SKM-1 (cell line): Measurements from ENCODE around the gene MSRB1.
"Not testable (repeated sequence)": the region's sequence is repeated elsewhere in the genome, so short reads cannot be mapped to it uniquely, and the experiment has no call there.

Source experiments
- DNase-seq: peaks from one replicate; lab custom pipeline; 2025; ENCODE audit not compliant: unreplicated experiment; lab: John Stamatoyannopoulos, UW

MSRB1 gene

DNA sequence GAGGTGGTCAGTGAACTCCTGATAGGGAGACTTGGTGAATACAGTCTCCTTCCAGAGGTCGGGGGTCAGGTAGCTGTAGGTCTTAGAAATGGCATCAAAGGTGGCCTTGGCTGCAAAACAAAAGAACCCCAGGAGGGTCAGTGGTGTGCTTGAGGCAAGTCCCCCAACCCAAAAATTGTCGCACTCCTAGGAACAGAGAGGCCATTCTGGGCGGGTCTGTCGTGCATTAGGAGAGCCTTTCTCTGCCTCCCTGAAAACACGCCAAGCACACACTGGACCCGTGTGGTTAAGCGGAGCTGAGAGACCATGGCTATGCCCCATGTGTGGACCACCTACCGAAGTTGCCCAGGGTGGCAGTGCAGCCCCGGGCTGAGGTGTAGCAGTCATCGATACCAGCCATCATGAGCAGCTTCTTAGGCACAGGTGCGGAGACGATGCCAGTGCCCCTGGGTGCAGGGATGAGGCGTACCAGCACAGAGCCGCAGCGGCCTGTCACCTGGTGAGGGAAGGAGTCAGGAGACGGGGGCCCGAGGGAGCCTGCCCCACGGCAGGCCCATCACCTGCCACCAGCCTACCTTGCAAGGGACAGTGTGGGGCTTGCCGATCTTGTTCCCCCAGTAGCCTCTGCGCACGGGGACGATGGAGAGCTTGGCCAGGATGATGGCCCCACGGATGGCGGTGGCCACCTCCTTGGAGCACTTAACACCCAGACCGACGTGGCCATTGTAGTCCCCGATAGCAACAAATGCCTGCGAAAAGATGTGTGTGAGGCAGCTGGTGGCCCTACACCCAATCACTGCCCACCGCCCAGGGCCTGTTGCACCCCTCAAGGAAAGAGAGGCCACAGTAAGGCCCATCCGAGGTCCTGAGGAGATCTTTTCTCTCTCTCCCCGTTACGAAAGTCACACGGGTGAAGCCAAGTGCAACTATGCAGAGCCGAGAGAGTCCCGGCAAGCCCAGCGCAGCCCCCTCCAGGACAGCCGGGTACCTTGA is 19.5 kb upstream of the MSRB1 start:
- not testable (repeated sequence) for DNase-seq

DNA sequence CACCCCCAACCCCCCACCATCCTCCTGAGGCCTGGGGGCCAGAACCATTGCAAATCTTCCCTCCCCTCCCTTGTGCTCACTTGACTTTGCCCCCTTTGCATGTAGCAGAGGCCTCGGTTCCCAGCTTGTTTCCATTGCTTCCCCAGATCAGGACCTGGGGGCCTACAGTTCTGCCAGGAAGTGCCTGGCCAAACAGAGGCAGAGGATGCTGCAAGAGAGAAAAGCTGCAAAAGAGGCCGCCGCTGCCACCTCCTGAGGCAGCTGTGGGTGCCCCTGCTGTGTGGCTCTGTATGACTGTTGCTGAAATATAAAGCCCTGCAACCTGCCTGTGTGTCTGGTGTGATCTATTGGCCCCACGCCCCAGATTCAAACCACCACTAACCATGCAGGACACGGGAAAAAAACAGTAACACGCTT is 18.7 kb upstream of the MSRB1 start:
- no peak for DNase-seq

DNA sequence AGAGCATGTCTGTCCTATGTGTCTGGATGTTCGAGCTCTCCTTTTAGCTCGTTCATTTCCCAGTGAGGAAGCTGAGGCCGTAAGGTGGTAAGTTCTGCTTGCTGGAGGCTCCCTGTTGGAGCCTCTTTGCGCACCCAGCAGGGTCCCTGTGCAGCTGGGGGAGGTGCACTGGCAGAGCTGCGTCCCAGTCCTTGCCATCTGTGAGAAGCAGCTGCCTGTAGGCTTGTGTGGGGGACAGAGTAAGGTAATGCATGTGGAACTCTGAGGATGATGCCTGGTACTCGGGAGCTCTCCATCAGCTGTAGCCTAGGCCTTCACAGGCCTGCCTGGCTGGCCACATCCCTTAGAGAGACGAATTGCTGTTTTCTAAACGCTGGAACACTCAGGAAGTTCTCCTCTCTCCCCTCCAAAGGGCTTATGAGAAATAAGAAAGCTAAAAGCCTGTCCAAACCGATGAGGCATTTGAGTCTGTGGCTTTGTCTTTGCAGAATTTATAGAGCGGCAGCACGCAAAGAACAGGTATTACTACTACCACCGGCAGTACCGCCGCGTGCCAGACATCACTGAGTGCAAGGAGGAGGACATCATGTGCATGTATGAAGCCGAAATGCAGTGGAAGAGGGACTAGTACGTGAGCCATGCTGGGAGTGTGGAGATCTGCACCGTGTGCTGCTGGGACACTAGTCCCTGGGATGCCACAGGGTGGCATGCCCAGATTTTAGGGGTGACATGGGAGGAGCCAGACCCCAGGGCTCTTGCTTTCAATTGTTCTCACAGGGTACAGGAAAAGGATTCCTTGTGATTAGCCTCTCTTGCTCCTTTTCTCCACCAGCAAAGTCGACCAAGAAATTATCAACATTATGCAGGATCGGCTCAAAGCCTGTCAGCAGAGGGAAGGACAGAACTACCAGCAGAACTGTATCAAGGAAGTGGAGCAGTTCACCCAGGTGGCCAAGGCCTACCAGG is 17.9 kb upstream of the MSRB1 start:
- no peak for DNase-seq

DNA sequence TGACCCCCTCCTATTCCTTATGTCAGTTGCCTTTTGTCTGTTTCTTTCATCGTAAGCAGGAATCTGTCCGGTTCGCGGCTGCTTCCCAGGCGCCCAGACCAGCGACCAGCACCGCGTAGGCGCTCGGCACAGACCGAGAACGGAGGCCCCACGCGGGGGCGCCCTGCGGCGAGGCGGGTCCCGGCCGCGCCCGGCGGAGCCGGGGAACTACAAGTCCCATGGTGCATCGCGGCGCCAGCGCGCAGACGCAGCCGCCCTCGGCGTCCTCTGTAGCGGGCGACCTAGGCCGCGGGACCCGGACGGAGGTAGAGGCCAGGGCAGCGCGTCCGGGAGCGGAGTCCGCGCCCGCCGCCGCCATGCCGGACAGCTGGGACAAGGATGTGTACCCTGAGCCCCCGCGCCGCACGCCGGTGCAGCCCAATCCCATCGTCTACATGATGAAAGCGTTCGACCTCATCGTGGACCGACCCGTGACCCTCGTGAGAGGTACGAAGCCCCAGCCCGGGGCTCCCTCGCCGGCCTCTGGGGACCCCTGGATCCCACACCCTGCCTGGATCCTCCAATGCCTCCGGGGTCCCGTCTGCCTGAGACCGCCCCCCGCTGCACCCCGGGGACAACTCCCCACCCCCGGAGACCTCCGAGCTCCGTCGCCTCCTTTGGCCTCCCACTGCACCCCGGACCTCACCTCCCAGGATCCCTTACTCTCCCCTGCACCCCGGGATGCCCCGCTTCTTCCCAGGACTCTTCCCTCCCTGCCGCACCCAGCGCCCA is 16.5 kb upstream of the MSRB1 start, which contains the start of gene NDUFB10:
TSS of gene NDUFB10 (plus strand) at position 270 of the 771 bp plus-strand sequence. CDS start at position 357, 87 bp downstream.
- DNase-seq: peak; percentile 70

DNA sequence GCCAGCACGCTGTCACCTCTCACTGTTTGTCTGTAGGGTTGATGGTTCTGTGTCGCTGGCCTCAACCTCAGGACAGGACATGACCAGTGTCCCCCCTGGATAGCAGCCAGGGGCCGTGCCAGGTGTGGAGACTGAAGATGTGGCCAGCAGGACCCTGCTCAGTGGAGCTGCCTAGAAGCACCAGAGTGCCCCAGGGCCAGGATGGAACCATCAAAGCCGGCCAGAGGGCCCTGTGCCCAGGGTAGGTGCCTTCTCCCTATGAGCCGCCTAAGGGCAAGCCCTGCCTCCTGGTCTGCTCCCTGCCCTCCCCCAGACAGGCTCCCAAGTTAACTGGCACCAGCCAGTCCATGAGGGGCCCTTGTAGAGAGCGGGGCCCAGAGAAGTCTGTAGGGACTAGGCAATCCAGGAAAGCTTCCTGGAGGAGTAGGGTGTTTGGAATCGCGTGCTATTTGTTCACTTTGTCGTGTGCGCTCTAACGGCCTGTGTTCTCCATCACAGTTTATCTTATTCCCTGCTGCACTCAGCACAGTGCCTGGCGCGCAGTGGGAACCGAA is 15.8 kb upstream of the MSRB1 start:
- DNase-seq: no peak

DNA sequence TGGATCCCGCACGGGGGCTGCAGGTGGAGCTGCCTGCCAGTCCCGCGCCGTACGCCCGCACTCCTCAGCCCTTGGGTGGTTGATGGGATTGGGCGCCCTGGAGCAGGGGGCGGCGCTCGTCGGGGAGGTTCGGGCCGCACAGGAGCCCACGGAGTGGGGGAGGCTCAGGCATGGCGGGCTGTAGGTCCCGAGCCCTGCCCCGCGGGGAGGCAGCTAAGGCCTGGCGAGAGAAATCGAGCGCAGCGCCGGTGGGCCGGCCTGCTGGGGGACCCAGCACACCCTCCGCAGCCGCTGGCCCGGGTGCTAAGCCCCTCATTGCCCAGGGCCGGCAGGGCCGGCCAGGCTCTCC is 15.1 kb upstream of the MSRB1 start:
- DNase-seq: not testable (repeated sequence)

DNA sequence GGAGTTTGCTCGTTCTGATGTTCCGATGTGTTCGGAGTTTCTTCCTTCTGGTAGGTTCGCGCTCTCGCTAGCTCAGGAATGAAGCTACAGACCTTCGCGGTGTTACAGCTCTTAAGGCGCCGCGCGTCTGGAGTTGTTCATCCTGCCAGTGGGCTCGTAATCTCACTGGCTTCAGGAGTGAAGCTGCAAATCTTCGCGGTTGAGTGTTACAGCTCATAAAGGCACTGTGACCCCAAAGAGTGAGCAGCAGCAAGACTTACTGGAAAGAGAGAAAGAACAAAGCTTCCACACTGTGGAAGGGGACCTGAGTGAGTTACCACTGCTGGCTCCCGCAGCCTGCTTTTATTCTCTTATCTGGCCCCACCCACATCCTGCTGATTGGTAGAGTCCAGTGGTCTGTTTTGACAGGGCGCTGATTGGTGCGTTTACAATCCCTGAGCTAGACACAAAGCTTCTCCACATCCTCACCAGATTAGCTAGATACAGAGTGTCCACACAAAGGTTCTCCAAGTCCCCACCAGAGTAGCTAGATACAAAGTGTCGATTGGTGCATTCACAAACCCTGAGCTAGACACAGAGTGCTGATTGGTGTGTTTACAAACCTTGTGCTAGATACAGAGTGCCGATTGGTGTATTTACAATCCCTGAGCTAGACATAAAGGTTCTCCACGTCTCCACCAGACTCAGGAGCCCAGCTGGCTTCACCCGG is 14.6 kb upstream of the MSRB1 start:
- DNase-seq: not testable (repeated sequence)

DNA sequence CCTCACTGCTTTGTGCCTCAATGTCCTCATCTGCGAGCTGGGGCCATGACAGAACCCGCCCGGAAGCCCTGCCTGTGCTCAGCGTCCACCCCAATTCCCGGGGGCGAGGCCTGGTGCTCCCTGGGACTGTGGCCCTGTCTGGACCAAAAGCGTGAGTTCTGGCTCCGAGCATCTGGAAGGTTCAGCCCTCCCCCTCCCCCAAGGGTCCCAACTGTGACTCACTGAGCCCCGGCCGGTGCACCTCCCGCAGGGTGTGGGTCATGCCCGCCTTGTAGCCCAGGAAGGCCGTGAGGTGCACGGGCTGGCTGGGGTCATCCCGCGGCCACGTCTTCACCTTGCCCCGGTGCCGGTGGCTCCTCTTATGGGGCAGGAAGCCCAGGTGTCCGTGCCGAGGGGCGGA is 10.7 kb upstream of the MSRB1 start:
- no peak for DNase-seq

DNA sequence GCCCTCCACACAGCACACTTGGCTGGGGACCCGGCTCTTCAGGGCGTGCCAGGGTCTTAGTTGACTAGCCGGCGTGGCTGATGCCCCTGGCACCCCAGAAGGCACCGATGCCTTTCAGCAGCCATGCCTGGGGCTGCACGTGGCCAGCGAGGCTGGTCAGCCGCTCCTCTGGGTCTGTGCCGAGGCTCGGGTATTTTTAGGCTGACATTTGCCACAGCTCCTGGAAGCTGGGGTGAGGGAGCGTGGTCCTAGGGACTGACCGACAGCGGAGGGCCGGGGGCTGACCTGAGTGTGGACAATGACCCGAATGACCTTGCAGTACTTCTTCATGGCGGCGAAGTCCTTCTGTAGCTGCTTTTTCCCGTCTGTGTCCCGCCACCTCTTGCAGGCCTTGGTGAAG is 7.6 kb upstream of the MSRB1 start:
- no peak for DNase-seq

DNA sequence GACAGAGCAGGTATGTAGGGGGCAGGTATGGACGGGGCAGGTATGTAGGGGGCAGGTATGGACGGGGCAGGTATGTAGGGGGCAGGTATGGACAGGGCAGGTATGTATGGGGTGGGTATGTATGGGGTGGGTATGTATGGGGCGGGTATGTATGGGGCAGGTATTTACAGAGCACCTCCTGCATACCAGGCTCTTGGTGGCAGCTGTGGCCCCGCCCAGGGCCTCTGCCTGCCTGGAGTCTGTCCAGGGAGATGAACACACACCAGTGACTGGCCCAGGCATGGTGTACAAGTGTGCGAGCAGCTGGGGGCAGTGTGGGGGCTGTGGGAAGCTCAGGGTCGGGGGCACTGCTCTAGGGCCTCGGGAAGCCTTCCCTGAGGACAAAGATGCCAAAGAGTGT is 7.0 kb upstream of the MSRB1 start:
- DNase-seq: no peak

DNA sequence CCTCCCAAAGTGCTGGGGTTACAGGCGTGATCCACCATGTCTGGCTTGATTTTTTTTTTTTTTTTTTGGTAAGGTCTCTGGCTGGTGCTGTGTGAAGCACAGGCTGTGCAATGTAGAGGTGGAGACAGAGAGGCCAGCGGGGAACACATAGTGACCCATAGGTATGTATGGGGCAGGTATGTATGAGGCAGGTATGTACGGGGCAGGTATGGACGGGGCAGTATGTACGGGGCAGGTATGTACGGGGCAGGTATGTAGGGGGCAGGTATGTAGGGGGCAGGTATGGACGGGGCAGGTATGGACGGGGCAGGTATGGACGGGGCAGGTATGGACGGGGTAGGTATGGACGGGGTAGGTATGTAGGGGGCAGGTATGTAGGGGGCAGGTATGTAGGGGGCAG is 6.5 kb upstream of the MSRB1 start:
- no peak for DNase-seq

DNA sequence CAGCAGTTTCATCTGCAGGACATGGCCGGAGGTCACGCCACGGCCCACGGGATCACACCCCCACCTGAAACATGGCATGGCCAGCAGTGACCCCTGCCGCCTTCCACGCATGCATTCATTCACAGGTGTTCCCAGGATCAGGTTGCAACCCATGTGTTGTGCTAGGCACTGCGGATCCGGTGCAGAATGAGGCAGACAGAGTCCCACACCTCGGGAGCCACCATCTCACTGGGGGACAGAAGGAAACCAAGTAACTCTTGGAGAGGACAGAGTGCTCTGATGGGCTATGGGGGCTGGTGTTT is 4.3 kb upstream of the MSRB1 start:
- no peak for DNase-seq

DNA sequence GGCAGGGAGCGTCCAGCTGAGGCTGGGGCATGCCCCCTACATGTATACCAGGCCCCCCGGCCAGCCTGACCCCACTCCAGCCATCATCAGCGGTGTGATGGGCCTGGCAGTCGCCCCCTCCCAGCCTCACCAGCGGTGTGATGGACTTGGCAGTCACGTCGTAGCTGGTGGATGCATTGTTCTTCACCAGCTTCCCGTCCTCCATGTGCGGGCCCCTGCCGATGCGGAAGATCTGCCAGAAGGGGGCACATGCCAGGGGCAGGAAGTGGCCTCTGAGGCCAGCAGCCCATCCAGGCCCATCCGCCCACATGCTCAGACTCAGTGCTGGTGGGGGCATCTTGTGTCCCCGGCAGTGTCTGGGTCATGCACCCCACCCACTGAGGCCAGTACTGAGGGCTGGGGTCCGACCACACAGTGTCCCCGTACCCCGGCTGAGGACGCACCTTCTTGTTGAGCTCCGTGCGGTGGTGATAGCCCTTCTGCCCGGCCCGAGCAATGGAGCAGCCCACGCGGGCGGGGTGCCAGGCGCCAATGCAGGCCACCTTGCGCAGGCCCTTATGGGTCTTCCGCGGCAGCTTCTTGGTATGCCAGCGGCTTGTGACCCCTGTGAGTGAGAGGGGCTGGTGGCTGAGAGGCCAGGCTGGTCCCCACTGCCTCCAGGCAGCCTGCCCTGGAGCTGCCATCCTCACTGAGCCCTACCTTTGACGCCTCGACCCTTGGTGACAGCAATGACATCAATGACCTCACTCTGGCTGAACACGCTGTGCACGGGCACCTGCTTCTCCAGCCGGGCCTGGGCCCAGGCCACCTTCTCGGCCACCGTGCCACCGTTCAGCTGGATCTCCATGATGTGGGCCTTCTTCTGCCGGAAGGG is 3.7 kb upstream of the MSRB1 start:
- DNase-seq: no peak

DNA sequence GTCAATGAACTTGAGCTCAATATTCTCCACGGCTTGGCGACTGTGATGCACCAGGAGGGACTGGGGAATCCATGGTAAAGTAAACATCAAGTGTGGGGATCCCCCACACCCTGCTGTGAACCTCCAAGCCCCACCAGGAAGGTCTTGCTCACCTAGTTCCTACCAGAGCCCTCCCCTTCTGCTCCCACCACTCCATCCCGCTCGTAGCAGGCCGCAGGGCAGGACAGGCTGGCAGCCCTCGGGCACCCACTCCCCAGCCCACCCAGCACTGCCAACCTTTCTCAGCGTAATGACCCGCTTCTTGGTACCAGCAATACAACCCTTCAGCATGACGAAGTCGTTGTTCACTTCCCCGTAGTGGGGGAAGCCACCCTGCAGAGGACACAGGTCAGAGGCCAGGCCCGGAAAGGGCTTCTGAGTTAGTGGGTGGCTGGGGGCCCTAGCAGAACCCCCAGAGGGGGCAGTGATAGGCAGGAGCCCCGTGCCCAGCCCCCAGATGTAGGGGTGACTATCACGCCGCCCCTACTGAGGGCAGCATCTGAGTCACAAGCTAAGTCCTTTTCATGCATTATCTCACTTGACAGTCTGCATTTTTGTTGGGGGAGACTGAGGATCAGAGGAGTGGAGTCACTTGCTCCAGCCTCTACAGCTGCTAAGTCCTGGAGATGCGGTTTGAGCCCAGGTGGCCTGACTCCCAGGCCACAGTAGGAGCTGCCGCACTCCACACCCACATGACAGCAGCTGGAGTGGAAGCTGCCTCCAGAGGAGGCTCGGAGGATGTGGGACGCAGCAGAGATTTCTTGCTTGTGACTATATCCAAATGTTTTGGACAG is 2.8 kb upstream of the MSRB1 start:
- no peak for DNase-seq

DNA sequence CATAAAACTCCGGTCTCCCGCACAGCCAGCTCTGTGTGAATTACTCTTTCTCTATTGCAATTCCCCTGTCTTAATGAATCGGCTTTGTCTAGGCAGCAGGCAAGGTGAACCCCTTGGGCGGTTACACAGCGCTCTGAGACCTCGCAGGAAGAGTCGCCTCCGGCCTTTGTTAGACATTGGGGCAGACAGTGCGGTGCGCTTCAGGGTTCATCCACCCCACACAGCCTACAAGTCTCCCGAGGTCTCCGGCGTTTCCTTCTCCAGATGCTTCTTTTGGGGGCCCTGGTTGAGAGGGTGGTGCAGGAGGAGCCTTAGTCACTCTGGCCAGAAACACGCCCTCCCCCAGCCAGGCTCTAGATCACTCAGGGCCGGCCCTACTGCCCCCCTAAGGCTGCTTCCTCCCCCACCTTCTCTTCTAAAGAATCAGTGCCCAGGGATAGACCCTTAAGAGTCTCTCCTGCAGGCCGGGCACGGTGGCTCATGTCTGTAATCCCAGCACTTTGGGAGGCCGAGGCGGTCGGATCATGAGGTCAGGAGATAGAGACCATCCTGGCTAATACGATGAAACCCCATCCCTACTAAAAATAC is 1.7 kb upstream of the MSRB1 start:
- DNase-seq: no peak

DNA sequence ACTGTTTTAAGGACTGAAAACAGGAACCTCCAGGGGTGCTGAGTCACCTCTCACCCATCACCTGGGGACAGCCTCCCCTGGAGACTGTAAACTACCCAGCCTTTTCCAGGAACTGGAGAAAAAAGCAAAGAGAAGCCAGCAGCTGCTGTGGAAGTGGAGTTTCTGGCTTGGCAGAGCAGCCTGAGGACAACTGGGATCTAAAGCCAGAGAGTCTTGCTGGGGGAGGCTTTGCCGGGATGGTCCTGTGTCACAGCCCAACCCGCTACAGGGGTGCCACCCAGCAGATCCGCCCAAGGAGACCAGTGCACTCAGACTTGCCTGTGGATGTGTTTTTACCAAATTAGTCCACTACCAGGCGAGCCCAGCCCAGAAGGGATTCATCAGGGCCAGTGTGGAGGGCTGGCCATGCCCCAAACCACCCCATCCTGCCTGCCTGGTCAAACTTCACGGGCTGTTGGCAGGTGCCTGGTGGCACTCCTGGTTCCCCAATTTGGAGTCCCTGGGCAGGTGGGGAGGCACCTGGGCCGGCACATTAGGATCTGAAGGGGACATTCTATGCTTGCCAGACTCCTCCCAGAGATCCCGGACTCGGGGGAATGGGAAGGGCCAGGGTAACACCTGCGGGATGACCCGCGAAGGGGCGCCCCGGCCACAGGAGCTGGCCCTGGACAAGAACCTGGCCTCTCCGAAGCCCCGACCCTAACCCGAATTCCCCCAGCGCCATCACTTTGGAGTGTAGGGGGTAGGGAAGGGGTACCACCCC is 771 bp downstream of the MSRB1 start:
- peak; percentile 77 for DNase-seq
